ENCODE results near the gene PDLIM1. TPM values are rescaled to one million over a fixed set of nuclear protein-coding genes. Genes with fewer than 3 reads are reported as not detected.

The PDLIM1 gene
- total and polyA plus RNA-seq, 2 of the 13 experiments (the other 11 are each of a cell fraction or from before 2014, with no cell fraction given), result 119 to 123 TPM

DNA sequence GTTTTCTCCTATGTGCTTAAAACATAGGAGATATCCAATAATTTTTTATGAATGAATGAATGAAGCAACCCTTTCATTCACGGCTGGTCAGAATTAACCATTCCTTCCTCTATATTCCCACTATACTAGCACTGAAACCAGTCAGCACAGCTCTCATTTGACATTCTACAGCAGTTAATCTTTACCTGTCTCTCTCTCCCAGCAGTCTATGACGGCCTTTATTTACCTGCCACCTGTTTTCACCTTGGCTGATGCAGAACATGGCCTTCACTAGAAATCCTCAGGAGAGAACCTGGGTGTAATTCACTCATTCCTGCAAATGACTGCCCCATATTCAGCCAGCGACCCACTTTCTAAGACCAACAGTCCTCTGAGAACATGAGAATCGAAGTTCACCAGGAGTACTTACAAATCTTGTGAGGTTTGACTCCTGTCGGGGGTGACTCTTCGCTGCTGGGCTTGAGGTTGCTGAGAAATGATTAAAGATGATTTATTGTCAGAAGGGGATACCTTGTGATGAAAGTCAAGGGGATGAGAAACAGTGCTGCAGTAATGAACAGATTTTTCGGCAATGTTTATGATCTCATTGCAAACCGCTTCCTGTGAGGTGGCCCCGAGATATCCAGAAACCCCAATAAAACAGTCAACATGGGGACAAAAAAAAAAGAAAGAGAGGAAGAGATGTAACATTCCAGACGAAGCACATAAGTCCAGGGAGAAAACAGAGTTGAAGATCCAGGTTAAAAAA lies 30.9 kb upstream of the PDLIM1 start (continued):
- no peak for TF ChIP-seq ZBTB4 (CRISPR knock-in tag; IDR thresholded peaks at IDR 0.05; ENCODE audit: borderline replicate concordance)
- TF ChIP-seq RFX5 (IDR thresholded peaks at IDR 0.05; ENCODE audit: low read depth, low read length), result no peak

DNA sequence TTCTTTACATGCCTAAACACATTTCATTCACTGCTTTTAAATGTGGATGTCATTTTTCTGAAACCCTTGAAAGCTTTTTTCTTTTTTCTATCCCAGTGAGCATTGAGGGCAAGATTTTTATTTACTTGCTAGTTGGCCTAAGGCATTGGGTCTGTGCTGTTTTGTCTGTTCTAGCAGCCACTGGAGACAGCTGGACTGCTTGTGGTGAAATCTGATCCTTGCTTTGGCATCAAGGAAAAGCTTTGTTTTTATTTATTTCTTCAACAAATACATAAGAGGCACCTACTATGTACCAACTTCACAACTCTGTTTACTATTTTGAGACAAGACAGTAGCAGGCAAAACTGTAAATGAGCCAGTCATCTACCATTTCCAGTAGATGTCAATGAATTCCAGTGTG lies 28.4 kb upstream of the PDLIM1 start:
- FAIRE-seq (no peak), DNase-seq (ENCODE audit: low spot score) (no peak), ATAC-seq (no peak)
- Histone ChIP-seq H3K4me3 (replicated peaks in 1 of 3; ENCODE audit: insufficient read depth in 1 of 3, low read depth in 2 of 3, low read length in 3 of 3) (no peak overlapping the region), H3K4me2 (ENCODE audit: low read depth, low read length) (no peak overlapping the region), H3K9ac (ENCODE audit: insufficient read depth, low read depth, low read length) (no peak overlapping the region), H2AFZ (ENCODE audit: low read length) (no peak overlapping the region), H3K9me3 (ENCODE audit: low read length) (no peaks in the 10 kb centered on the region), H3K4me1 (ENCODE audit: insufficient read depth, low read length) (peaks cover 10% of the 10 kb centered on the region), H3K27ac (ENCODE audit: extremely low read length, insufficient read depth, low read length) (no peak overlapping the region), H4K20me1 (ENCODE audit: insufficient read depth, low read length) (no peaks in the 10 kb centered on the region), H3K27me3 (ENCODE audit: control insufficient read depth in 1 of 2, insufficient read depth in 2 of 2, low read length in 2 of 2) (no peaks in the 10 kb centered on the region), H3K36me3 (replicated peaks in 1 of 2; ENCODE audit: control insufficient read depth in 1 of 2, insufficient read depth in 2 of 2, low read length in 2 of 2) (peaks cover 12 to 59% of the 10 kb centered on the region in 2 experiments), H3K79me2 (ENCODE audit: insufficient read depth, low read length) (no peaks in the 10 kb centered on the region)
- intact Hi-C loops (cut with micrococcal nuclease; ENCODE audit: unreplicated experiment), result no loop called here
- in situ Hi-C loops (cut with HindIII; ENCODE audit: extremely low pct_ligation_motif_present, low pct_unique_long_range_greater_than_20kb), result no loop called here
- no peak for TF ChIP-seq GMEB1 (CRISPR knock-in tag; IDR thresholded peaks at IDR 0.05; ENCODE audit: borderline replicate concordance)
- no peak for TF ChIP-seq MAFG (CRISPR knock-in tag; IDR thresholded peaks at IDR 0.05)
- TF ChIP-seq SNAI1 (CRISPR knock-in tag; IDR thresholded peaks at IDR 0.05; ENCODE audit: borderline replicate concordance), result no peak
- no peak for TF ChIP-seq HNRNPH1 (optimal IDR thresholded peaks at IDR 0.05; ENCODE audit: low read depth, low read length)
- TF ChIP-seq RNF2 (conservative IDR thresholded peaks at IDR 0.05; ENCODE audit: low read depth), result no peak
- TF ChIP-seq, protein P1, sequence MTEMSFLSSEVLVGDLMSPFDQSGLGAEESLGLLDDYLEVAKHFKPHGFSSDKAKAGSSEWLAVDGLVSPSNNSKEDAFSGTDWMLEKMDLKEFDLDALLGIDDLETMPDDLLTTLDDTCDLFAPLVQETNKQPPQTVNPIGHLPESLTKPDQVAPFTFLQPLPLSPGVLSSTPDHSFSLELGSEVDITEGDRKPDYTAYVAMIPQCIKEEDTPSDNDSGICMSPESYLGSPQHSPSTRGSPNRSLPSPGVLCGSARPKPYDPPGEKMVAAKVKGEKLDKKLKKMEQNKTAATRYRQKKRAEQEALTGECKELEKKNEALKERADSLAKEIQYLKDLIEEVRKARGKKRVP (CRISPR knock-in tag; IDR thresholded peaks at IDR 0.05), result no peak
- TF ChIP-seq, protein P2, sequence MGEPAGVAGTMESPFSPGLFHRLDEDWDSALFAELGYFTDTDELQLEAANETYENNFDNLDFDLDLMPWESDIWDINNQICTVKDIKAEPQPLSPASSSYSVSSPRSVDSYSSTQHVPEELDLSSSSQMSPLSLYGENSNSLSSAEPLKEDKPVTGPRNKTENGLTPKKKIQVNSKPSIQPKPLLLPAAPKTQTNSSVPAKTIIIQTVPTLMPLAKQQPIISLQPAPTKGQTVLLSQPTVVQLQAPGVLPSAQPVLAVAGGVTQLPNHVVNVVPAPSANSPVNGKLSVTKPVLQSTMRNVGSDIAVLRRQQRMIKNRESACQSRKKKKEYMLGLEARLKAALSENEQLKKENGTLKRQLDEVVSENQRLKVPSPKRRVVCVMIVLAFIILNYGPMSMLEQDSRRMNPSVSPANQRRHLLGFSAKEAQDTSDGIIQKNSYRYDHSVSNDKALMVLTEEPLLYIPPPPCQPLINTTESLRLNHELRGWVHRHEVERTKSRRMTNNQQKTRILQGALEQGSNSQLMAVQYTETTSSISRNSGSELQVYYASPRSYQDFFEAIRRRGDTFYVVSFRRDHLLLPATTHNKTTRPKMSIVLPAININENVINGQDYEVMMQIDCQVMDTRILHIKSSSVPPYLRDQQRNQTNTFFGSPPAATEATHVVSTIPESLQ (CRISPR knock-in tag; conservative IDR thresholded peaks at IDR 0.05), result no peak
- TF ChIP-seq MED1 (CRISPR knock-in tag; IDR thresholded peaks at IDR 0.05), result no peak
- TF ChIP-seq MAFF (IDR thresholded peaks at IDR 0.05; ENCODE audit: low read depth, low read length), result no peak
- BruUV-seq (replicated peaks), result no TSS peak
- ChIA-PET CTCF (ENCODE audit: low intra/inter-chr PET ratio, low total read pairs) (no interaction called here), POLR2A (no interaction called here)
